KMS-11 (cell line): Measurements from ENCODE around the gene LMAN1L.

ENCODE experiments used
- H2AFZ ChIP-seq: fragments of 200-600 bp; sonication (generic); 2 replicates; pipeline ENCODE4 v1.6.1; 2016; ENCODE audit warnings: antibody characterized with exemption, mixed run types, low read depth
- H3K27ac ChIP-seq: fragments of 200-600 bp; sonication (generic); 2 replicates; pipeline ENCODE4 v1.6.1; 2016; ENCODE audit warnings: mild to moderate bottlenecking, mixed run types
- H3K27me3 ChIP-seq: fragments of 200-600 bp; sonication (generic); 2 replicates; pipeline ENCODE4 v1.6.1; 2017; ENCODE audit warnings: mild to moderate bottlenecking, low read depth, mixed run types, moderate library complexity; ENCODE audit not compliant: insufficient read depth
- H3K36me3 ChIP-seq: fragments of 200-600 bp; sonication (generic); 2 replicates; pipeline ENCODE4 v1.6.1; 2017; ENCODE audit warnings: mild to moderate bottlenecking, mixed run types; ENCODE audit not compliant: insufficient read depth
- H3K4me1 ChIP-seq: fragments of 200-600 bp; sonication (generic); 2 replicates; pipeline ENCODE4 v1.6.1; 2016; ENCODE audit warnings: mild to moderate bottlenecking, low read depth, mixed run types; ENCODE audit not compliant: poor library complexity, severe bottlenecking
- H3K4me2 ChIP-seq: fragments of 200-600 bp; sonication (generic); 2 replicates; pipeline ENCODE4 v1.7.0; 2016; ENCODE audit warnings: mild to moderate bottlenecking, mixed run types
- H3K4me3 ChIP-seq: fragments of 200-600 bp; sonication (generic); IDR thresholded peaks from 2 replicates; pipeline ENCODE4 v1.6.1; 2017; ENCODE audit warnings: low read depth, low read length, mixed read lengths; ENCODE audit not compliant: insufficient read depth
- H3K79me2 ChIP-seq: fragments of 200-600 bp; sonication (generic); 2 replicates; pipeline ENCODE4 v1.6.1; 2016; ENCODE audit warnings: low read depth, mixed run types; ENCODE audit not compliant: insufficient read depth
- H3K9ac ChIP-seq: fragments of 200-600 bp; sonication (generic); 2 replicates; pipeline ENCODE4 v1.6.1; 2016; ENCODE audit warnings: mild to moderate bottlenecking, mixed run types
- H4K20me1 ChIP-seq: fragments of 200-600 bp; sonication (generic); 2 replicates; pipeline ENCODE4 v1.6.1; 2016; ENCODE audit warnings: mild to moderate bottlenecking, mixed run types; ENCODE audit not compliant: insufficient read depth
- TF ChIP-seq, protein P1 (sequence below): fragments of 200-600 bp; sonication (generic); conservative IDR thresholded peaks from 2 replicates; pipeline ENCODE4 v1.6.1; 2017; ENCODE audit warnings: low read depth, mild to moderate bottlenecking, antibody characterized with exemption, low read length, moderate library complexity, mixed read lengths

Gene LMAN1L

DNA sequence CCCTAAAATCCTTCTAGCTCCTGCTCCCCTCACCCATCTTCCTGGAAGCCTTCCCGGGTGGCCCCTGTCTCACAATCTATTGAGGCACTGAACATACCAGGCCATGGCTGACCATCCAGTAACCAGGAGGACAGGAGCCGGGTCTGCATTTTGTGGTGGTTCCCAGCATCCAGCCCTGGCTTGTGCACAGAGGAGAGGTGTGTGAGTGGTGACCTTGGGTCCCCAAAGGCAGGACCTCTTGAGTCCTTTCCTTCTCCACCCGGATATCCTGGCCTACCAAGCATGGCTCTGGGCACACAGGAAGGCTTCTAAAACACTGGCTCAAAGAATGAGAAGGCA, 22.9 kb upstream of the LMAN1L start:
- Histone ChIP-seq H3K79me2 (peaks cover 85% of the 10 kb centered on the region), H3K4me3 (no peak overlapping the region), H2AFZ (no peak overlapping the region), H4K20me1 (peaks cover 10% of the 10 kb centered on the region; the same call in 1 of the 2 replicates), H3K36me3 (no peaks in the 10 kb centered on the region), H3K27ac (peak overlapping the region; percentile 77), H3K4me2 (peak overlapping the region; percentile 99), H3K27me3 (no peaks in the 10 kb centered on the region), H3K9ac (peak overlapping the region; percentile 31; the same call in 1 of the 2 replicates), H3K4me1 (peaks cover 75% of the 10 kb centered on the region)
- TF ChIP-seq, protein P1, sequence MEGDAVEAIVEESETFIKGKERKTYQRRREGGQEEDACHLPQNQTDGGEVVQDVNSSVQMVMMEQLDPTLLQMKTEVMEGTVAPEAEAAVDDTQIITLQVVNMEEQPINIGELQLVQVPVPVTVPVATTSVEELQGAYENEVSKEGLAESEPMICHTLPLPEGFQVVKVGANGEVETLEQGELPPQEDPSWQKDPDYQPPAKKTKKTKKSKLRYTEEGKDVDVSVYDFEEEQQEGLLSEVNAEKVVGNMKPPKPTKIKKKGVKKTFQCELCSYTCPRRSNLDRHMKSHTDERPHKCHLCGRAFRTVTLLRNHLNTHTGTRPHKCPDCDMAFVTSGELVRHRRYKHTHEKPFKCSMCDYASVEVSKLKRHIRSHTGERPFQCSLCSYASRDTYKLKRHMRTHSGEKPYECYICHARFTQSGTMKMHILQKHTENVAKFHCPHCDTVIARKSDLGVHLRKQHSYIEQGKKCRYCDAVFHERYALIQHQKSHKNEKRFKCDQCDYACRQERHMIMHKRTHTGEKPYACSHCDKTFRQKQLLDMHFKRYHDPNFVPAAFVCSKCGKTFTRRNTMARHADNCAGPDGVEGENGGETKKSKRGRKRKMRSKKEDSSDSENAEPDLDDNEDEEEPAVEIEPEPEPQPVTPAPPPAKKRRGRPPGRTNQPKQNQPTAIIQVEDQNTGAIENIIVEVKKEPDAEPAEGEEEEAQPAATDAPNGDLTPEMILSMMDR = no peak

DNA sequence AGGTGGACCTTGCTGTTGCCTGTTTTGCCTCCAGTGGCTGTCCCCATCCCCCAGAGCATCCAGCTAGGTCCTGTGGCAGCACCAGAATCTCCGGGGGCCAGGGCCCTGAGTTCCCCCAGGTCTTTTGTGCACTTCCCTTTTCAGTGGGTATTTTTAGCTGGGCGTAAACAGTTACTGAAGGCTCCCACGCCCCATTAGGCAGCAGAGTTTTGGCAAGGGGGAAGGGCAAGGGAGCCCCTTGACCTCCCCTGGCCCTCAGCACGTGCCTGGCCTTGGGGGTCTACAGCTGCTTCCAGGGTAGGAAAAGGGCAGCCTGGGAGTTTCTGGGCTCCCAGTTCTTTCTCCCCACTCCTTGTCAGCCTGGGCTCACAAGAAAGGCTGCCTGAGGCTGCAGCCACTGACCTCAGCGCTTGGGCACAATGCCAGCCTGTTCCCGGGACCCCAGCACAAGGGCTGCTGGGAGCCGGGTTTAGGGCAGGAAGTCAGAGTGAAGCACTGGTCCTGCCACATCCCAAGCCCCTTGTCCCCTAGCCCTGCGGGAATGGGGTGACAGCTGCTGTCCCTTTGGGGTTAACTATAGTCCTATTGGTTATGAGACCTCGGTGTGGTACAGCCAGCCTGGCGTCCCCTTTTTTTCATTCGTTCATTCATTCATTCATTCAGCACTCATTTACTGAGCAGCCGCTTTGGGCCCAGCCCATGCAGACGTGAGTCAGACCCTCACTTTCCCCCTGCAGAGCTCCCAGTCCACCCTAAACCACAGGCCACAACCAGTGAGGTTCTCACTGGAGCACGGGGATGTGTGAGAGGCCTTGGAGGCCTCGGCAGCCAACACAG, 22.3 kb upstream of the LMAN1L start:
- Histone ChIP-seq H3K79me2 (peaks cover 85% of the 10 kb centered on the region), H3K4me2 (peak overlapping the region; percentile 99), H3K36me3 (no peaks in the 10 kb centered on the region), H4K20me1 (peaks cover 10% of the 10 kb centered on the region; the same call in 1 of the 2 replicates), H3K9ac (peak overlapping the region; percentile 31; the same call in 1 of the 2 replicates), H2AFZ (no peak overlapping the region), H3K4me1 (peaks cover 70% of the 10 kb centered on the region), H3K4me3 (no peak overlapping the region), H3K27ac (peak overlapping the region; percentile 77), H3K27me3 (no peaks in the 10 kb centered on the region)
- TF ChIP-seq, protein P1 = no peak

DNA sequence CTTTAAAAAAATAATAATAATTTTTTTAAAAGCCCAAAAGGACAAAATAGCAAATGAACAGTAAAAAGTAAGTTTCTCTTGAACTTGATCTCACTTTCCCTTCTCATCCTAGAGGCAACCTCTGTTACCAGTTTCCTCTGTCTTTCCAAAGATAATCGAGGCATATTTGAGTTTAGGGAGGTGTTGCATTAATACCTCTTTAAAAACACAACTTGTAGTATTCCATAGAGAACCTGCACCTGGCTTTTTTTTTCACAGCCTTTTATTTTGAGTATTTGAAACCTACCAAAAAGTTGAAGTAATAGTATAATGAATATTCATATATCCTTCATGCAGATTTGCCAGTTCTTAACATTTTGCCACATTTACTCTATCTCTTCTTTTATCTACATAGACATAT, 21.6 kb upstream of the LMAN1L start:
- H3K27ac ChIP-seq = peak overlapping the region; percentile 77; the same call in 1 of the 2 replicates
- H3K79me2 ChIP-seq = peaks cover 85% of the 10 kb centered on the region
- H3K4me2 ChIP-seq = peak overlapping the region; percentile 99
- peak overlapping the region; percentile 31; the same call in 1 of the 2 replicates for H3K9ac ChIP-seq
- TF ChIP-seq, protein P1 = no peak
- peaks cover 10% of the 10 kb centered on the region; the same call in 1 of the 2 replicates for H4K20me1 ChIP-seq
- no peak overlapping the region for H2AFZ ChIP-seq
- peaks cover 67% of the 10 kb centered on the region for H3K4me1 ChIP-seq
- H3K36me3 ChIP-seq = no peaks in the 10 kb centered on the region
- no peaks in the 10 kb centered on the region for H3K27me3 ChIP-seq
- no peak overlapping the region for H3K4me3 ChIP-seq

DNA sequence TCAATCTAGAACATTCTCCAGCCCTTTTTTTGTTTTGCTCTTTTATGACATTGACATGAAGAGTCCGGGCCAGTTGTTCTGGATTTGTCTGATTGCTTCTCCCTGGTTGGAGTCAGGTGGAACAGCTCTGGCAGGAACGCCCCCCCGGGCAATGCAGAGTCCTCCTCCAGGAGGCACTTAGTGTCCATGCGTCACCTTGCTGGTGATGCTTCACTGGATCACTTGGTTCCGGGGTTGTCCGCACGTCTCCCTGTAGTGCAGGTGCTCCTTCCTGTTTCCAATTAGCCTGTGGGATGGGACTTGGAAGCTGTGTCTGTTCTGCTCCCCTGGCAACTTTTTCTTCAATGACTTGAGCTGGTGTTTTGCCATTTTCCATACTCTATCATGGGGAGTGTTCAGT, 21.0 kb upstream of the LMAN1L start:
- H3K79me2 ChIP-seq = peaks cover 85% of the 10 kb centered on the region
- no peaks in the 10 kb centered on the region for H3K27me3 ChIP-seq
- TF ChIP-seq, protein P1 = no peak
- H3K36me3 ChIP-seq = no peaks in the 10 kb centered on the region
- H3K4me3 ChIP-seq = no peak overlapping the region
- peaks cover 61% of the 10 kb centered on the region for H3K4me1 ChIP-seq
- no peak overlapping the region for H3K9ac ChIP-seq
- H3K27ac ChIP-seq = no peak overlapping the region
- H4K20me1 ChIP-seq = peaks cover 10% of the 10 kb centered on the region; the same call in 1 of the 2 replicates
- no peak overlapping the region for H2AFZ ChIP-seq
- H3K4me2 ChIP-seq = peak overlapping the region; percentile 99; the same call in 1 of the 2 replicates
